GM18861 (cell line): ENCODE data around the gene FANCC.

Experiments
- ATAC-seq: cut with Tn5 transposase; IDR thresholded peaks from one replicate; pipeline ENCODE4 v1.9.1; 2021; ENCODE audit not compliant: unreplicated experiment

Gene FANCC

GRCh38 chr9:95104581-95104960, 212.9 kb downstream of the FANCC start:
- ATAC-seq = no peak

- no peak for ATAC-seq
Observed at GRCh38 chr9:95103871-95104580, 213.5 kb downstream of the FANCC start.

- ATAC-seq = no peak
Observed at GRCh38 chr9:95103281-95103771, 214.2 kb downstream of the FANCC start.

GRCh38 chr9:95102572-95102971, 214.9 kb downstream of the FANCC start:
- no peak for ATAC-seq

- ATAC-seq = no peak
Observed at GRCh38 chr9:95102001-95102433, 215.5 kb downstream of the FANCC start.

GRCh38 chr9:95101326-95101725, 216.2 kb downstream of the FANCC start:
- ATAC-seq = no peak

- no peak for ATAC-seq
Observed at GRCh38 chr9:95100071-95100627, 217.4 kb downstream of the FANCC start.

- no peak for ATAC-seq
Observed at GRCh38 chr9:95099321-95100070, 218.0 kb downstream of the FANCC start.

GRCh38 chr9:95098391-95098921, 219.1 kb downstream of the FANCC start:
- ATAC-seq = no peak

GRCh38 chr9:95097279-95097678, 220.2 kb downstream of the FANCC start:
- ATAC-seq = no peak

GRCh38 chr9:95096807-95097206, 220.7 kb downstream of the FANCC start:
- no peak for ATAC-seq

- no peak for ATAC-seq
Observed at GRCh38 chr9:95096381-95096780, 221.1 kb downstream of the FANCC start.

GRCh38 chr9:95095641-95096355, 221.7 kb downstream of the FANCC start:
- no peak for ATAC-seq

- ATAC-seq = no peak
Observed at GRCh38 chr9:95094002-95094401, 223.5 kb downstream of the FANCC start.

GRCh38 chr9:95093586-95093985, 223.9 kb downstream of the FANCC start:
- no peak for ATAC-seq

- no peak for ATAC-seq
Observed at GRCh38 chr9:95092262-95093072, 225.0 kb downstream of the FANCC start.

GRCh38 chr9:95091601-95092261, 225.8 kb downstream of the FANCC start:
- ATAC-seq = no peak

GRCh38 chr9:95090871-95091577, 226.5 kb downstream of the FANCC start:
- ATAC-seq = no peak
